GM19395 (cell line): Measurements from ENCODE around the gene CDK13.
"Not testable (repeated sequence)": the region's sequence is repeated elsewhere in the genome, so short reads cannot be mapped to it uniquely, and the experiment has no call there.

Experiments used
- ATAC-seq: cut with Tn5 transposase; IDR thresholded peaks from one replicate; pipeline ENCODE4 v1.9.1; 2021; ENCODE audit warnings: mild to moderate bottlenecking, moderate library complexity; ENCODE audit not compliant: unreplicated experiment

The CDK13 gene

DNA sequence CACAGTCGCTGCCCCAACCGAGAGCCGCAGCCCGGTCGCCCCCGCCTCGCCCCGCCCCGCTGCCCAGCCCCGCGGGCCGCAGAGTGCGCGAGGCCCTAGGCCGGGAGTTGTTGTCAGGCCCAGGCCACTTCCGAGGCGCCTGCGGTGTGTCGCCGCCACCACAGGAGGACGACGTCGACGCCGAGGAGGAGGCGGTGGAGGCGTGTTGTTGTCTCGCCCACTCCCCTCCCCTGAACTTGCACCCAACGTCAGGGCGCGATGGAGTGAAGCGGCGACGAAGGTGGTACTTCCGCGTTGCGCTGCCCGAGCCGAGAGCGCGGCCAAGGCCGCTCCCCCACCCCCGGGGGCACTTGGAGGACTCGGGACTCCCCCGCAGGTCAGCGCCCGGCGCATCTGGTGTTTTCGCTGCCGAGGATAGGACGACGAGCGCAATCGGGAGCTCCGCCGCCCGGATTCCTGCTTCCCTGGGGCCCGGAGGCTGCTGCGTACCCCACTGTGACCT lies at the start of gene CDK13:
Gene CDK13 (plus strand): TSS at position 286 of the 502 bp plus-strand sequence. CDS start 386 bp downstream, outside the sequence.
- ATAC-seq = peak; percentile 38

DNA sequence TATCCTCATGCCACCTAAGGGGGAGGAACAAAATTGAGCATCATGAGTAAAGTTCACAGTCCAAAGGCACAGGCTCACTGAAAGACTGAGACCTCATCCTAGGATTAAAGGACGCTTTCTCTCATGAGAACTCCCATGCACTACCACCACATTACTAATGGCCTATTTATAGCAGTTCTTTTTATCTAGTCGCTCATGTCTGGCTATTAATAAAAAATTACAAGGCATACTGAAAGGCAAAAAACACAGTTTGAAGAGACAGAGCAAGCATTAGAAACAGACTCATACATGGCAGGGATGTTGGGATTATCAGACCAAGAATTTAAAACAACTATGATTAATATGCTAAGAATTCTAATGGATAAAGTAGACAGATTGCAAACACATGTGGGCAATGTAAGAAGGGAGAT lies 46.0 kb upstream of the CDK13 start:
- no peak for ATAC-seq

DNA sequence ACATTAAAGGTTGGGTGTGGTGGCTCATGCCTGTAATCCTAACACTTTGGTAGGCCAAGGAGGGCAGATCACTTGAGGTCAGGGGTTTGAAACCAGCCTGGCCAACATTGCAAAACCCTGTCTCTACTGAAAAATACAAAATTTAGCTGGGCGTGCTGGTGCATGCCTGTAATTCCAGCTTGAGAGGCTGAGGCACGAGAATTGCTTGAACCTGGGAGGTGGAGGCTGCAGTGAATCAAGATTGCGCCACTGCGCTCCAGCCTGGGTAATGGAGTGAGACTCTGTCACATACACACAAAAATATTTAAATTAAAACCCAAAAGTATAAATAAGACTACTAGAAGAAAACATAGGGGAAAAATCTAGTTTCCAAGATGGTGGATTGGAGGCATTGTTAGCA lies 41.9 kb upstream of the CDK13 start:
- no peak for ATAC-seq

DNA sequence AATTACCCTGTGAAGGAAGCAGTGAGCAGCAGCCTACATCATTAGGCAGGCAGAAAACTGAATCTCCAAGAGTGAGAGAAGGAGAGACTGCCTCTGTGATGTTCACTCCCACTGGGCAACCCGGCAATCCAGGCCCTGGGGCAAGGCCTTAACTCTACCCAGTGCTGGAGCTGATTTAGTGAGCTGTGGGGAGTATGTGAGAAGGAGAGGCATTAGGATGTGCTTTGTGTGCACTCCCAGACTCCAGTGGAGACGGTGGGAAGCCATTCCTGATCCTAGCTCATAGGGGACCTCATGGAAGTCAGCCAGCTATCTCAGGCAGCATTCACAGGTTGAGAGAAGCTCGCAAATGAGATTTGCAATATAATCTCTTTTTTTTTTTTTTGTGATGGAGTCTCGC lies 41.1 kb upstream of the CDK13 start:
- ATAC-seq = no peak

DNA sequence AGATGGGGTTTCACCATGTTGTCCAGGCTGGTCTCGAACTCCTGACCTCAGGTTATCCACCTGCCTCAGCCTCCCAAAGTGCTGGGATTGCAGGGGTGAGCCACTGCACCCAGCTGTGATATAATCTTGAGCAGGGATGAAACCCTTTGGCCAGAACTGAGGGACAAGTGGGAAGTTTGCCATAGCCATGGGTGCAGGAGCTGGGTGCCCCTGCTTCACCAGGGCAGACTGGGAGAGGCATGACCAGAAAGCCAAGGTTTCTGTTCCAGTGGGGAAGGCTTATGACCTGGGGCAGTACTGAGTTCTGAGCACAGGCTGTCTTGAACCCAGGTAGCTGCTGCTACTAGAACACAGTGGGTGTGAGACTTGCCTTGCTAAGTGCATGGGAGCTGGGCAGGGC lies 40.5 kb upstream of the CDK13 start:
- no peak for ATAC-seq

DNA sequence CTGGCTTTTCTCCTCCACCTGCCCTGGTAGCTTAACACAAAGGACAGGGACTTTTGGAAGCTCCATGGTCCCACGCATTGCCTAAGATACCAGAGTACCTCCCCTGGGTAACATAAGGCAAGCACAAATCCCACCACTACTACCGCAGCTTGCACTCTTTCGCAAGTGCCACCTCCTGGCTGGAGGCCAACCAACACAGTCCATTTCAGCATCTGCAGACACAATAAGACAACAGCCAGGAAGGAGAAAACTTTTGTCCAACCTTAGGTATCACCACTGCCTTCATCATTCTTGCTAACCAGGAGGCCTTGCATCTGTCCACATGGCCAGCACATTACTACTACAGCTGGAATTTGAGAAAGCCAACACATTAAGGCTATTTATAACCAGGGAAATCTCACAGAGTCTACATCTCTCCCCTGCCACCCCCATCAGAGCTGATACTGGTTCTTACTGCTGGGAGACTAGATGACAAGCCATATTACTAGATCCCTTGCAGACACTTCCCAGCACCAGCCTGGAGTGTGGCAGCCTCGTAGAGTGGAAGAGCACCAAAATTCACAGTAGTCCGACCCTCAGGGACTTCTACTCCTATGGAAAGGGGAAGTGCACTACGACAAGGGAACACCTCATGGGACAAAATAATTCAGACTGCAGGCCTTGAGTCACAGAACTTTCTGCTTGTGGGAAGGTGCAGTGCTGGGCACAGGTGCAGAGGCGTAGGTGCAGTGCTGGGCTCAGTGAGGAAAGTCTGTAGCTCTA lies 39.8 kb upstream of the CDK13 start:
- ATAC-seq = no peak

DNA sequence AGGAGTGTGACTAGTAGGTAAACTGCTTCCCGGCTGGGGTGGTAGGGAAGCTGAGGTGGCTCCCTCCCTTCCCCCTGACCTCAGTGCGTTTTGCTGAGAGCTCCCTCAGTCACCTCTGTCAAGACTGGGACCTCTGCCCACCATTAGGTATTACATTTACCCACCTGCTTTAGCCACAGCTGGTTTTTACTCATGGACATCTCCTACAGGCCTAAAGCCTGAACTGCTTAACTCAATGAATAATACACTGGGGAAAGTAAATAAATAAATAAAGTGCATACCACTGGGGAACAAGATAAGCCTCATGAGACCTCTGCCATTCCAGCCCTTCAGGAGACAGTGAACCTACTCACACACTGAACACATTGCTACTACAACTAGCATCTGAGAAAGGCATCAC lies 38.9 kb upstream of the CDK13 start:
- no peak for ATAC-seq

DNA sequence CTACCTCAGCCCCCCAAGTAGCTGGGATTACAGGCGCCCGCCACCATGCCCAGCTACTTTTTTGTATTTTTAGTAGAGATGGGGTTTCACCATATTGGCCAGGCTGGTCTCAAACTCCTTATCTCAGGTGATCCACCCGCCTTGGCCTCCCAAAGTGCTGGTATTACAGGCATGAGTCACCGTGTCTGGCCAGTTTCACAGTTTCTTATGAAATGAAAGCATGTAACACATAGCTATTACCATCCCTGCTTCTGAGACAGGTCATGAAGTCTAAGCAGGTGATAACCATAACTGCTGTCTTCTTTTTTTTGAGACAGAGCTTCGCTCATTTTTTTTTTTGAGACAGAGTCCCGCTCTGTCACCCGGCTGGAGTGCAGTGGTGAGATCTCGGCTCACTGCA lies 34.2 kb upstream of the CDK13 start:
- ATAC-seq = not testable (repeated sequence)

DNA sequence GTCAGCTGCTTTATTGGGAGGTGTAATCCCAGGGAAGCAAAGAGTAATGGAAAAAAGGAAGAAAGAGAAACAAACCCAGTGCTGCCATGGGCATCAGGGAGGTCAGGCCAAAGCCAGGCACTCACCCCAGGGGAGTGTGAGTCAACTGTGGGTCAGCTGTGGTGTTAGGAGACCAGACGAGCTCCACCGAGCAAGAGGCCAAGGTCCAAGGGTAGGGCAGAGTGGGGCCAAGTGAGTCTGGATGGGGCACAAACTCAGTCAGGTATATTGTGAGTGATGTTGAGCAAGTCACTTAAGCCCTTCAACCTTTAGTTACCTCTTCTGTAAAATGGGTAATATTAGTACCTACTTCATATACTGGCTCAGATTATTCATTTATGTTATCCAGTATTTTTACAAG lies 30.4 kb upstream of the CDK13 start:
- ATAC-seq = no peak

DNA sequence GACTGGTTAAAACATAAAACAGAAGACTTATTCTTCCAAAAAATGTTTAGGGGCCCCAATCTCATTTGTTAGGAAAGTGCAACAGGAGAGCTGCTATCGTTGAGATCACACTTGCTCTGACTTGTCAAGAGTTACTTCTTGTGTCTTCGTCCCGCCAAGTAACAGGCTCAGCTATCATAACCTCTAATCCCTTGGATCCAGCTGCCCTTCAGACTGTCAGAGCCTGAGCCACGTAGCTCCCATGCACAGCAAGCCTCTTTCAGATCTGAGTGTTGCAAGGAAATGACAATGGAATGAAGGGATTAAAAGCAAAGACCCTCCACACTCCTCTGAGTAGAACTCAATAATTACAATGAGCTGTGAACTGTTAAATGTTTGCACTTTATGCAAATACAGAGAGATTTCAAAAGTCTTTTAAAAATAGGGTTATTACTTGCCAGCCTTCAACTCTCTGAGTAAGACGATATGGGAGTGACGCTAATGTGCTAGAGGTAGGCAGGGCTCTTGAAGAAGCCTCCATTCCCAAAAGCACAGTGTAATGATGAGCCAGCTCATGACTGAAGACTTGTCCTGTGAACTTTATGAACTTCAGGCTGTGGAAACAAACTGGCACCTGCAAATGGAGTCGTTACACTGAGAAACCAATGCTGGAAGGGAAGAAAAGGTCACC lies 28.4 kb upstream of the CDK13 start:
- no peak for ATAC-seq

DNA sequence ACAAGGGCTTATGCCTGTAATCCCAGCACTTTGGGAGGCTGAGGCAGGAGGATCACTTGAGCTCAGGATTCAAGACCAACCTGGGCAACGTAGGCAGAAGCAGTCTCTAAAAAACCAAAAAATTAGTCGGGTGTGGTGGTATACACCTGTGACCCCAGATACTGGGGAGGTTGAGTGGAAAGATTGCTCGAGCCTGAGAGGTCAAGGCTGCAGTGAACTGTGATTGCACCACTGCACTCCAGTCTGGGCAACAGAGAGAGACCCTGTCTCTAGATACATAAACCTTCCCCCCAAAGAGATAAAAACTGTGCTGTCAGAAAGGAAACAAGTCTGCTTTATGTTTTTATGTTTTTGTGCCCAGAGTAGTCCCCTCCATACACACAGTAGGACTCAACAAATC lies 27.5 kb upstream of the CDK13 start:
- no peak for ATAC-seq

DNA sequence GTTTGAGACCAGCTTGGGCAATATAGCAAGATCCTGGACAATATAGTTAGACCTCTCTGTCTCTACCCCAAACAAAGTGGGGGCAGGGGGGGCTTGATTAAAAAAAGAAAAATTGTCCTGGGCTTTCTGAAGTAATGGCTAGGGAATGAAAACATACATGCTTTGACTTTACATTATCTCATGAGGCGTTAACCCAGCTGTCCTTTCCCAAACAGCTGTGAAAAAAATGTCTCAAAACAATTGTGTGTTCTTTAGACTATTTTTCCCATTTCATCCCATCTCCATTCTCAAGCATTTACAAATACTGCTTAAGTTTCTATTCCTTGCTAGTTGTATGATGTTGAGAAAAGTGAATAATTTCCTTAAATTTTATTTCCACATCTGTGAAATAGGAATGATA lies 27.0 kb upstream of the CDK13 start:
- ATAC-seq = no peak

DNA sequence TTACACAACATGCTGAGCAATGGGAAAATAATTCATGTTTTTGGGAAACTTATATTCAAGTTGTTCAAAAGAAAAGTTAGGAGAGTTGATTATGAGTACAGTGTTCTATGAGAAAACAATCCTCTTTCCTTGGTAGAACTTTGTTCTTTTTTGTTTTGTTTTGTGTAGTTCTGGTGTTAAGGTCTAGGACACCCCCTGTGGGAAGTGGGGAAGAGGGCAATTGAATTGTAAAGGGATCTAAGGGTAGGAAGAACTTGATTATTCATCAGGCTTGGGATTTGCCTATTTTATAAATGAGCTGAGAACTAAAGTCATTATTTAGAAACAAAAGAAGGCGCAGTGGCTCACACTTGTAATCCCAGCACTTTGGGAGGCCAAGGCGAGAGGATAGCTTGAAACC lies 25.9 kb upstream of the CDK13 start:
- no peak for ATAC-seq

DNA sequence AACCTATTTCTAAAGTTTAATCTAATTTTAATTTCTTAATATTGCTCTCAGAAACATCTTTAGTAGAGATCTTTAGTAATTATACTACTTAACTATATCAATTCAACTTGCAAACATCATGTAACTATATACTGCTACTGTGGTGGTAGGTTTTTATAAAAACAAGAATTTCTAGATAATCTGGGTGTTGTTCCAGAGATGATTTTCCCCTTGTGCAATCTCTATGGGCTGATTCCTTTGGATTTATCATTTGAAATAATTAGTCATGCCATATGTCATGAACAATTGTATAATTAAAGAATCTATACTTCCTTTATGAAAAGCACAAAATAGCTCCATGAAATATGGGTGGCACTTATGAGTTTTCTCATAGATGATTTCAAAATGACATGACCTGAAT lies 23.9 kb upstream of the CDK13 start:
- ATAC-seq = no peak

DNA sequence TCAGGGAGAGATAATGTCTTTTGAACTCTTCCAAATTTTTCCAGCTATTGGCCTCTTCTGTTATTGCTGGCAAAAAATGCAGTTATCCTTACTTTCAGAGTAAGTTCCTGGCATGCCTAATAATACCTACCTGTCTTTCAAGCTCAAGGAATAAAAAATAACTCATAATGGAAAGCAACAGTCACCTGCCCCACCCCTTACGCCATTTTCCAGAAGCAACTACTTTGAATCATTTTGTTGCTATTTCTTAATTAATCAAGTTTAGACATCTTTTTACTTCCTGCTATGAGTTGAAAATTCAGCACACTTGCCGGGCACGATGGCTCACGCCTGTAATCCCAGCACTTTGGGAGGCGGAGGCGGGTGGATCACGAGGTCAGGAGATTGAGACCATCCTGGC lies 23.0 kb upstream of the CDK13 start:
- ATAC-seq = no peak

DNA sequence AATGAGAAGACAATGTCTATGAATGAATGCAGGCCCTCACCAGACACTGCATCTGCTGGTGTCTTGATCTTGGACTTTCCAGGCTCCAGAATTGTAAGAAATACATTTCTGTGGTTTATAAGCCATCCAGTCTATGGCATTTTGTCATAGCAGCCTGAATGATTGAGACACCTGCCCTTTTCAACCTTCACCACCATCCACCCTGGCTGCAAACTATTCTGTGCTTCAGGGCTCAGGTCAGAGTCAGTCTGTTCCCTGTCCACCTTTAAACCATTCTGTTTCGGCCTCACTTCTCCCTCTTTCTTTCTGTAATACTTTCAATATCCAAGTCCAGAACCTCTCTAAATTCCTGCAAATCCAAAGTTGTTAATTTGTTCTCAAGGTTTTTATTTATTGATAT lies 15.9 kb upstream of the CDK13 start:
- ATAC-seq = no peak

DNA sequence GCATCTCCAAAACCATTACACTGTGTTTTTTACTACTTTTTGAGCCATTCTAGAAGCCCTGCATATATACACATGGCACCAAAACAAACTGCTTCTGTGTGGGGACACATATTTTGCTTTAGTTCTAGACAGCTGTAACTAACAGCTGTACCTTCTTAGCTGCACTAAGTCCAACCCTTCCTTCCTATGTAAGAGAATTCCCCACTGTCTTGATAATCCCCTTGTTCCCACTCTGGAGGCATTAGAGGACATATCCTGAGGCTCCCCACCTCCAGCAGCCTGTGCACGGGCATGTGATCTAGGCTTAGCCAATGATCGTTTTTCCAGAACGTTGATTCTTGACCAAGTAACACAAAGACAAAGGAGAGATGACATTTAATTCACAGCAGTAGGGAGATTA lies 13.3 kb upstream of the CDK13 start:
- no peak for ATAC-seq

DNA sequence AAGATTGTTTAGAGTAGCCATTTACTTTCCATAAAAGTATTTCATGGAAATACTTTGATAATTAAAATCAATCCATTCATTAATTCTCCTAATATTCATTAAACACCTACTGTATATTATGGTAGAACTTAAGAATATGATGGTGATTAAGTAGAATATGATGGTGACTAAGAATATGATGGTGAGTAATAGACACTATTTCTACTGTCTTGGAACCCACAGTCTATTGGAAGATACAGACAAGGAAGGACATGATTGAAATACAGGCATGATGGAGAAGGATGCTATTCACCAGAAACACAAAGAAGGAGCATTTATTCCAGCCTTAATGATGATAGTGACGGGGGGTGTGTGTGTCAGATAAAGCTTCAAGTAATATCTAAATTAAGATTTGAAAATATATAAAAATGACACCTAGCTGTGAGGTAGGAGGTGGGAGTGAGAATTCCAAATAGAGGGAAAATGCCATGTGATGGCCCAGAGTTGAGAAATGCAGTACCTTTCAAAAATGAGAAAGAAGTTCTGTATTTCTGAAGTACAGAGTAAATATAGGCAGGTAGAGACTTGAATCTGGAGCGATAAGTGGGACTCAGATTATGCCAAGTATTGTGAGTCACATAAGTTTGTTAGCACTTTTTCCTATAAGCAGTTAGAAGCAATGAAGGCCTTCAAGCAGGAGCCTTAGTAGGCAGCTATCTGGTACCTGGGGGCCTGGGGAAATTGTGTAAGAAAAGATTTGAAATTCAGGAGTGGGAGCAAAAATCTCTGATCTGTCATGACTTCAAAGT lies 12.5 kb upstream of the CDK13 start:
- ATAC-seq = no peak

DNA sequence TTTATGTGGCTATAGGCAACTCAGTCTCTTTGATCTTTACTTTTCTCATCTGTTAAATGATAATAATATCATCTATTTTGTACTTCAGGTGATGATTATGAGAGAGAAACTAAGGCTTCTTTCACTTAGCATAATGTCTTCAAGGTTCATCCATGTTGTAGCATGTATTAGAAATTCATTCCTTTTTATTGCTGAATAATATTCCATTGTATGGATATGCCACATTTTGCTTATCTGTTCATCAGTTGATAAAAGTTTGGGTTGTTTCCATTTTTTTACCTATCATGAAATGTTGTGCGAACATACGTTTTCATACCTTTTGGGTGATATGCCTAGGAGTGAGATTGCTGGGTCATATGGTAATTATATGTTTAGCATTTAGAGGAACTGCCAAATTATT lies 7.2 kb upstream of the CDK13 start:
- ATAC-seq = no peak

DNA sequence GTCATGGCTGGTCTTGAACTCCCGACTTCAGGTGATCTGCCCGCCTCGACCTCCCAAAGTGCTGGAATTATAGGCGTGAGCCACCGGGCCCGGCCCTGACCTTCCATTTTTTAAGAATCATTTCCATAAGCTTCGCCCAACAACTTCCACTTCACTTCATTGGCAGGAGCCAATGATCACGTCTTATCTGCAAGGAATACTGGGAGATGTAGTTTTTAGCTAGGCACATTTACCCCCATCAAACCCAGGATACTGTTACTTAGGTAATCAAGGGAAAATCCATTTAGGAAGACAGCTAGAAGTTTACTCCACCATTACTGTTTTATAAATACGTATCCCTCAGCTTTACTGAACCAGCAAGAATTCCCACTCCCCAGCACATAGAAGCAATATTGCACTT lies 3.4 kb upstream of the CDK13 start:
- ATAC-seq = no peak

DNA sequence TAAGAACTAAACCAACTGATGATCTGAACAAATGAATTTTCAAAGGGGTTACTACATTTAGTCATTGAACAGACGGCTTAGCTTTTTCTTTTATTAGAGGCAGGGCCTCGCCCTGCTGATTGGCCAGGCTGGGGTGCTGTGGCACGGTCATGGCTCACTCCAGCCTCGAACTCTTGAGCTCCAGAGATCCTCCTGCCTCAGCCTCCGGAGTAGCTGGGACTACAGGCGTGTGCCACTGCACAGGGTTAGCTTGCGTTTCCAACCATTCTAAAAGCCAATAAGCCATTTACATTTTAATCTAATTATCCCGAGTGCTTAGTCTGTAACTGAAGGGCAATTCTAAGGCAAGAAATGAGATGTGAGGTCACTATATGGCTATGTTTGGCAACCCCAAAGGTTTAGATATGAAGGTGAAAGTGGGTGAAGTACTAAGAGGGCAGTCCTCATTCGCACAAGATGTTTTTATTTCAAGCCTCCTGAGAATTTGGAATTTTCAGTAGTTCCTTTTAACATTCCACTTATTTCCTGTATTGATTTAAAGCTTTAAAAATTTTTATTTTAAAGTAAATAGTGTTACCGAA lies 1.6 kb upstream of the CDK13 start:
- ATAC-seq = no peak
